Lower lobe of right lung (tissue), 2 donors: ENCODE results near the gene ST6GALNAC5. TPM values are rescaled to one million over a fixed set of nuclear protein-coding genes. Genes with fewer than 3 reads are reported as not detected.

Source experiments
- ATAC-seq, 2 donors: fragments of 200-7000 bp; cut with Tn5 transposase; one replicate each; pipeline ENCODE4 v1.9.1; 2020 to 2022; ENCODE audit warnings: mild to moderate bottlenecking in 2 of 2, moderate library complexity in 2 of 2
- DNase-seq: peaks from one replicate; pipeline ENCODE4 v3.0.0-alpha.2; 2020
- H3K27ac ChIP-seq: fragments of 200-600 bp; one replicate; pipeline ENCODE4 v1.8.0; 2022
- H3K27me3 ChIP-seq: fragments of 200-600 bp; one replicate; pipeline ENCODE4 v1.8.0; 2022; ENCODE audit warnings: low read depth
- H3K36me3 ChIP-seq: fragments of 200-600 bp; one replicate; pipeline ENCODE4 v1.8.0; 2022; ENCODE audit warnings: mild to moderate bottlenecking
- H3K4me1 ChIP-seq: fragments of 200-600 bp; one replicate; pipeline ENCODE4 v1.8.0; 2022
- H3K4me3 ChIP-seq: fragments of 200-600 bp; one replicate; pipeline ENCODE4 v1.8.0; 2022; ENCODE audit warnings: mild to moderate bottlenecking
- H3K9me3 ChIP-seq: fragments of 200-600 bp; one replicate; pipeline ENCODE4 v1.8.0; 2022
- intact Hi-C: fragments of 100-400 bp; cut with DNase I; formaldehyde crosslinking; loops from one replicate; pipeline ENCODE4 v1.11.0; 2022
- total RNA-seq: library from RNA; stranded (reverse); fragmentation: NEBNext Ultra II Directional; extraction: Animal tissue kit (Norgen Biotek cat#: 25700); gene quantifications from one replicate; pipeline ENCODE4 v1.2.1, GENCODE V29; 2021
- TF ChIP-seq, protein P1 (sequence below): fragments of 200-600 bp; IDR thresholded peaks from one replicate; pipeline ENCODE4 v1.8.0; 2022; ENCODE audit warnings: antibody characterized with exemption, mild to moderate bottlenecking
- donor health status: DM: no; HTN: yes; CAD: no; lungs with severe emphysema.

ST6GALNAC5 gene
- total RNA-seq, 1 donor from 2014 or later = 16.3 TPM

DNA sequence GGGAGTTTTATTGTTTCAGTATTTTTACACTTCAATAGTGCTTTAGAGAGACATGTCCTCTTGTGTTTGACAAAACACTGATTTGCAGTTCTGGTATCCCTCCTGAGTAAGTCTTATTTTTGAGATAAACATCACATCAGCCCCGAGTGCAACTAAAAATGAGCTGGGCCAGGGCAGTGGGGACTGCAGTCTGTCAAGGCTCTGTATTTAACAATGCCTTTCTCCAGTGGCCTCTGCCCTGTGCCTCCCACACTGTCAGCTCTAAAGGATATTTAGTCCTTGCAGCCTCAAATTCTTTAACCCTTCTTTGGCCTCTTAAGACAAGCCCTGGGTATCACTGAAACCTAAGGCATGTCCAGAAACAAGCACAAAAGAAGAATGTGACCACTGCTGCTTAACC lies 160.6 kb downstream of the ST6GALNAC5 start:
- no peak for DNase-seq
- H3K27me3 ChIP-seq = no peaks in the 10 kb centered on the region
- H3K4me3 ChIP-seq = no peak overlapping the region
- intact Hi-C loops = no loop called here
- no peaks in the 10 kb centered on the region for H3K4me1 ChIP-seq
- TF ChIP-seq, protein P1, sequence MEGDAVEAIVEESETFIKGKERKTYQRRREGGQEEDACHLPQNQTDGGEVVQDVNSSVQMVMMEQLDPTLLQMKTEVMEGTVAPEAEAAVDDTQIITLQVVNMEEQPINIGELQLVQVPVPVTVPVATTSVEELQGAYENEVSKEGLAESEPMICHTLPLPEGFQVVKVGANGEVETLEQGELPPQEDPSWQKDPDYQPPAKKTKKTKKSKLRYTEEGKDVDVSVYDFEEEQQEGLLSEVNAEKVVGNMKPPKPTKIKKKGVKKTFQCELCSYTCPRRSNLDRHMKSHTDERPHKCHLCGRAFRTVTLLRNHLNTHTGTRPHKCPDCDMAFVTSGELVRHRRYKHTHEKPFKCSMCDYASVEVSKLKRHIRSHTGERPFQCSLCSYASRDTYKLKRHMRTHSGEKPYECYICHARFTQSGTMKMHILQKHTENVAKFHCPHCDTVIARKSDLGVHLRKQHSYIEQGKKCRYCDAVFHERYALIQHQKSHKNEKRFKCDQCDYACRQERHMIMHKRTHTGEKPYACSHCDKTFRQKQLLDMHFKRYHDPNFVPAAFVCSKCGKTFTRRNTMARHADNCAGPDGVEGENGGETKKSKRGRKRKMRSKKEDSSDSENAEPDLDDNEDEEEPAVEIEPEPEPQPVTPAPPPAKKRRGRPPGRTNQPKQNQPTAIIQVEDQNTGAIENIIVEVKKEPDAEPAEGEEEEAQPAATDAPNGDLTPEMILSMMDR = no peak
- no peak for ATAC-seq
- H3K36me3 ChIP-seq = no peaks in the 10 kb centered on the region
- H3K27ac ChIP-seq = no peak overlapping the region
- H3K9me3 ChIP-seq = no peaks in the 10 kb centered on the region

- intact Hi-C loops = no loop called here
- no peaks in the 10 kb centered on the region for H3K27me3 ChIP-seq
- H3K9me3 ChIP-seq = no peaks in the 10 kb centered on the region
- no peaks in the 10 kb centered on the region for H3K4me1 ChIP-seq
- no peak for ATAC-seq
- H3K36me3 ChIP-seq = no peaks in the 10 kb centered on the region
- H3K4me3 ChIP-seq = no peak overlapping the region
- DNase-seq = no peak
- TF ChIP-seq, protein P1 = no peak
- H3K27ac ChIP-seq = no peak overlapping the region
Measured at GRCh38 chr1:77030401-77031105, 163.3 kb downstream of the ST6GALNAC5 start.

DNA sequence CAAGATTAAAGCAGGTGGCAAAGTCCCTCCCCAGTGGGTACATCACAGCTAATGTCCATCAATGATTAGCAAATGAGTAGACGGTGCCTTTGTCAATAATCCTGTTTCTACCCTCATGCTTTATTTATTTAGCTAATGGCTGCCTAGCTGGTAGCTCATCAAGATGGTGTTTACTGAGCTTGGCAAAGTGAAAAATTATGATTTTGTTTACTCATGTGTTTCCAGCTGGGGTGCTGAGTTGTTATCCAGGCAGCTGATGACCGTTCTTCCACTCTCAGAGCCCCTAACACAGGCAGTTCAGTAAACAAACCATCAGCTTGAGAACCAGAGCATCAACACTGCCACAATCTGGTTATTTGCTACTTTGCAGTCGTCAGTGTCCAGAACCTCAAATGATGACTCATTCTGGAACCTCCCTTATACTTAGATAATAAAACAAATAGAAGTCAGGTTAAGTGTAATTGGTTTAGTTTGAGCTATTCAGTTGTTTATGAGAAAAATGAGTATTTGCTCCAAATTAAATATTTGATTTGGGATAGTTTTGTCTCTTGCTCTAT lies 163.9 kb downstream of the ST6GALNAC5 start:
- Histone ChIP-seq H3K27ac (no peak overlapping the region), H3K4me3 (no peak overlapping the region), H3K9me3 (no peaks in the 10 kb centered on the region), H3K27me3 (no peaks in the 10 kb centered on the region), H3K36me3 (no peaks in the 10 kb centered on the region), H3K4me1 (no peaks in the 10 kb centered on the region)
- TF ChIP-seq, protein P1 = no peak
- intact Hi-C loops = no loop called here
- ATAC-seq (peak in 1 of 2 donors; percentile 54), DNase-seq (no peak)

DNA sequence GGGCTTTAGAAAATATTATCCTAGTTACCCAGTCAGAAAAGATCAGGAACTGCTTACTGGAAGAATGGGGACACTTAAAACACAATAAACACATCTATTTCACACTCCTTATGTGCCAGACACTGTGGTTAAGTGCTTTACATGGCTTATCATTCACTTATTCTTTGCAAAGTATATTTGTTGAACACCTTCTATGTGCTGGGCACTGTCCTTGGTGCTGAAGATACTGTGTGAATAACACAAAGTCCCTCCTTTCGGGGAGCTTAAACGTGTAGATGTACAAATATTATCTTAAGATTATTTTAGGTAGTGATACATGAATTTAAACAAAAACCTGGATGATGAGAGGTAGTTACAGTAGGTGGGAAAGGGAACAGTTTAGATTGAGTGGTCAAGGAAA lies 169.3 kb downstream of the ST6GALNAC5 start:
- no peaks in the 10 kb centered on the region for H3K9me3 ChIP-seq
- DNase-seq (no peak), ATAC-seq (no peak)
- no peaks in the 10 kb centered on the region for H3K27me3 ChIP-seq
- H3K4me3 ChIP-seq = no peak overlapping the region
- TF ChIP-seq, protein P1 = no peak
- no peaks in the 10 kb centered on the region for H3K36me3 ChIP-seq
- no peak overlapping the region for H3K27ac ChIP-seq
- H3K4me1 ChIP-seq = no peaks in the 10 kb centered on the region
- intact Hi-C loops = no loop called here

DNA sequence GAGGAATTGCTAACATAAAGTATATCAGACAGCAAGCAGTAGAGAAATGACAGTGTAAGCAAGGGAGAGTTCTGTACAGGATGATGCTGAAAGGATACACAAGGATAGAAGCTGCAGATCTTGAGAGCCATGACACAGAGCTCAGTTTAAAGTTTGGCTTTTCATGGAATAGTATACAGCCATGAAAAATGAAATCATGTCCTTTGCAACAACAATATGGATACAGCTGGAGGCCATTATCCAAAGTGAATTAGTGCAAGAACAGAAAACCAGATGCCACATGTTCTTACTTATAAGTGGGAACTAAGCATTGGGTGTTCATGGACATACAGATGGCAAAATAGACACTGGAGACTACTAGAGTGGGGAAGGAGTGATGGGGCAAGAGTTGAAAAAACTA lies 169.8 kb downstream of the ST6GALNAC5 start:
- no peaks in the 10 kb centered on the region for H3K9me3 ChIP-seq
- intact Hi-C loops = no loop called here
- TF ChIP-seq, protein P1 = no peak
- ATAC-seq (no peak), DNase-seq (no peak)
- no peak overlapping the region for H3K27ac ChIP-seq
- H3K27me3 ChIP-seq = no peaks in the 10 kb centered on the region
- H3K4me1 ChIP-seq = no peaks in the 10 kb centered on the region
- no peaks in the 10 kb centered on the region for H3K36me3 ChIP-seq
- no peak overlapping the region for H3K4me3 ChIP-seq
